BJ (cell line): ENCODE data around the gene MLLT3. TPM values are rescaled to one million over a fixed set of nuclear protein-coding genes. Genes with fewer than 3 reads are reported as not detected.

ENCODE experiments used
- CTCF ChIA-PET: fragments of 350-600 bp; formaldehyde crosslinking; extraction: SDS; loops from one replicate; lab custom pipeline; 2021; ENCODE audit warnings: antibody characterized with exemption, inconsistent platforms; lab: Yijun Ruan, JAX
- POLR2A ChIA-PET: fragments of 300-600 bp; sonication (Branson Sonifier 250); formaldehyde crosslinking; extraction: SDS; loops from one replicate; lab custom pipeline; 2021; ENCODE audit warnings: antibody characterized with exemption; lab: Charles Lee
- DNase-seq: peaks from one replicate; pipeline ENCODE4 v3.0.0-alpha.2; 2011; ENCODE audit warnings: low read depth
- H3K27me3 ChIP-seq: 2 replicates; pipeline ENCODE4 v1.6.0; 2011; ENCODE audit warnings: low read length; ENCODE audit not compliant: control insufficient read depth, insufficient read depth
- H3K36me3 ChIP-seq: 2 replicates; pipeline ENCODE4 v1.5.1; 2011; ENCODE audit warnings: low read length; ENCODE audit not compliant: control insufficient read depth, insufficient read depth
- H3K4me3 ChIP-seq: 2 replicates; pipeline ENCODE4 v1.5.1; 2011; ENCODE audit warnings: low read depth, mild to moderate bottlenecking, control low read depth, low read length
- CTCF ChIP-seq: IDR thresholded peaks from 2 replicates; pipeline ENCODE4 v1.5.1; 2011; ENCODE audit warnings: low read depth, mild to moderate bottlenecking, control low read depth, inconsistent platforms, low read length, moderate library complexity; ENCODE audit not compliant: insufficient read depth
- polyA plus RNA-seq: library from polyadenylated mRNA; depleted of rRNA; stranded (reverse); fragments of >200 nt; gene quantifications from 2 replicates; pipeline ENCODE4 v1.2.3, GENCODE V29; 2011

The MLLT3 gene
- polyA plus RNA-seq, 1 experiment, result 13.8 TPM

DNA sequence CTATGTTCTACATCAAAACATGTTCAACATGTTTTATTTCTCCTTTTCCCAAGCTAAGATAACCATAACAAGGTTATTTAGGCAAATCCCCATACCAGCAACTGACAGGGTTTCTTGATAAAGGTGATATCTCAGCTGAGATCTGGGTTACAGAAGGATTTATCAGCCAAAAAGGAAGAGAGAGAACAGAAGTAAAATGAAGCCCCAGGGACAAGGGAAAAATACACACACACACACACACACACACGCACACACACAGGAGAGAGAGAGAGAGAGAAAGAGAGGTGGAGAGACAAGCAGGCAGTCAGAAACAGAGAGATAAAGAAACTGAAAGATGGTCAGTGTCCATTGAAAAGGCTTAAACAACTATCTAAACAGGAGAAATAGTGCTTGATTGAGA is 19.7 kb upstream of the MLLT3 start:
- DNase-seq, result no peak
- CTCF ChIA-PET, result no interaction called here
- no peaks in the 10 kb centered on the region for H3K36me3 ChIP-seq
- TF ChIP-seq CTCF, result no peak
- no peaks in the 10 kb centered on the region for H3K27me3 ChIP-seq
- no peak overlapping the region for H3K4me3 ChIP-seq
- POLR2A ChIA-PET, result no interaction called here

GRCh38 chr9:20640331-20641187 is 18.3 kb upstream of the MLLT3 start:
- no peak for DNase-seq
- no peaks in the 10 kb centered on the region for H3K36me3 ChIP-seq
- ChIA-PET POLR2A (no interaction called here), CTCF (interaction anchor here (0.6 to 1.4 kb wide), 4 partner anchors 10 to 538 kb away, joined by 3 to 6 read pairs (median 4); no protein-coding TSS in a partner anchor)
- H3K27me3 ChIP-seq, result no peaks in the 10 kb centered on the region
- no peak for TF ChIP-seq CTCF
- H3K4me3 ChIP-seq, result no peak overlapping the region

DNA sequence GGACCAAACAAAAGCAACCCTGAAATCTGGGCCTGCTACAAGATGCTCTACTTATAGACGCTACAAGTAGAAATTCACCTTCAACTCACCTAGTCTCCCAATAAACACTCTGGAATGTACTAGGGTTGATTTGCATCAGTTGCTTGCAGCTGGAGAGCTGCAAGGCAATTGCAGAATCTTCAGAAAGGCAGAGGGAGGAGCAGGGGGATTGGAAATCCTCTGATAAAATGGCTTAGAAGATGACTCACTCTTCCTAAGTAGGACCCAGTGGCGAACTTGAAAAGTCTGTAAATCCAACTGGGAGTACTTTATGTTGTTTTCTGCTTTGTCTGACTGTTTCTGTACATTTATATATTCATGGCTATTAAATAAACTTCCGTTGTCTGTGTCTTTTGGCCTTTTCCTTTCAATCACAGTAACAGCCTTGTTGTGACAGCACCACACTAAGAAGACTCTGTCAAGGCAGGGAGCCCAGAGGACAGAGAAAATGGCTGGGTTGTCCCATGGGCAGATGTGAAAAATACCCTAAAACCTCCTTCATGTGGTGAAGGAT is 14.7 kb upstream of the MLLT3 start:
- no peaks in the 10 kb centered on the region for H3K27me3 ChIP-seq
- no peak for DNase-seq
- H3K36me3 ChIP-seq, result no peaks in the 10 kb centered on the region
- CTCF ChIA-PET, result interaction anchor here (0.6 to 1.1 kb wide), 2 partner anchors 14 to 844 kb away, joined by 4 read pairs; no protein-coding TSS in a partner anchor
- TF ChIP-seq CTCF, result no peak
- POLR2A ChIA-PET, result no interaction called here
- H3K4me3 ChIP-seq, result no peak overlapping the region

GRCh38 chr9:20634895-20635294 is 12.6 kb upstream of the MLLT3 start:
- no peak for DNase-seq
- ChIA-PET CTCF (no interaction called here), POLR2A (no interaction called here)
- Histone ChIP-seq H3K36me3 (no peaks in the 10 kb centered on the region), H3K4me3 (no peak overlapping the region), H3K27me3 (no peaks in the 10 kb centered on the region)
- no peak for TF ChIP-seq CTCF

GRCh38 chr9:20632705-20633104 is 10.4 kb upstream of the MLLT3 start:
- Histone ChIP-seq H3K36me3 (no peaks in the 10 kb centered on the region), H3K27me3 (no peaks in the 10 kb centered on the region), H3K4me3 (no peak overlapping the region)
- ChIA-PET POLR2A (no interaction called here), CTCF (no interaction called here)
- no peak for TF ChIP-seq CTCF
- no peak for DNase-seq
